Pancreas (tissue), 10 donors: ENCODE measurements around the gene MDM1. TPM values are rescaled to one million over a fixed set of nuclear protein-coding genes. Genes with fewer than 3 reads are reported as not detected.

ENCODE experiments used
- ATAC-seq, 4 donors: fragments of 200-7000 bp; cut with Tn5 transposase; one replicate each; pipeline versions ENCODE4 v1.8.0 to v1.9.1; 2020; ENCODE audit warnings: mild to moderate bottlenecking in 4 of 4, moderate library complexity in 4 of 4
- DNase-seq, 6 donors: peaks; one replicate each; pipeline ENCODE4 v3.0.0-alpha.2; 2020
- FAIRE-seq: peaks from 2 replicates; lab custom pipeline; 2012; peaks lifted over from hg19 to GRCh38; lab: Jason Lieb, UNC
- H3K27ac ChIP-seq, 4 donors: fragments of 200-600 bp; sonication (generic); 1 replicate in 3 of 4; 2 replicates in 1 of 4; pipeline versions ENCODE4 v1.5.0 to v1.8.0; 2020
- H3K27me3 ChIP-seq, 4 donors: fragments of 200-600 bp; one replicate each; pipeline ENCODE4 v1.8.0; 2021
- H3K36me3 ChIP-seq, 3 donors: fragments of 200-600 bp; sonication (generic) in 1 of 3; one replicate each; pipeline versions ENCODE4 v1.5.0 to v1.8.0; 2020 to 2021
- H3K4me1 ChIP-seq, 3 donors: fragments of 200-600 bp; one replicate each; pipeline ENCODE4 v1.8.0; 2021
- H3K4me3 ChIP-seq, 4 donors: fragments of 200-600 bp; sonication (generic) in 2 of 4; one replicate each; pipeline versions ENCODE4 v1.5.0 to v1.8.0; 2020 to 2021
- H3K9me3 ChIP-seq, 4 donors: fragments of 200-600 bp; one replicate each; pipeline ENCODE4 v1.8.0; 2021
- WGBS, 2 donors: extraction: QIAGEN DNeasy Blood & Tissue Kit; methylation state at CpG; one replicate each; pipeline ENCODE4 v1.1.7; 2013; 5-methylcytosine and 5-hydroxymethylcytosine counted together
- intact Hi-C, 3 donors: fragments of 100-400 bp; cut with DNase I; formaldehyde crosslinking; loops; one replicate each; pipeline versions ENCODE4 v1.11.1 to v1.14.2; 2022
- polyA plus RNA-seq, 2 donors: library from polyadenylated mRNA; stranded (reverse); fragments of 200-250 nt; gene quantifications; one replicate each; pipeline ENCODE4 v1.2.3, GENCODE V29; 2013
- total RNA-seq, 6 donors: library from RNA; stranded (reverse); fragmentation: NEBNext Ultra II Directional in 4 of 6; extraction: Animal tissue kit (Norgen Biotek cat#: 25700) in 4 of 6; gene quantifications; one replicate each; pipeline versions ENCODE4 v1.2.1 to v1.2.4, GENCODE V29; 2021 to 2023
- TF ChIP-seq, protein P1 (sequence below), 4 donors: fragments of 200-600 bp; sonication (generic) in 3 of 4; IDR thresholded peaks; one replicate each; pipeline versions ENCODE4 v1.5.0 to v1.8.0; 2021; ENCODE audit warnings: antibody characterized with exemption in 4 of 4
- donor health status: healthy with polysubstance abuse.
- donor health status: DM: no; HTN: no; CAD: no; lungs with moderate emphysema.
- donor health status: DM: no; HTN: no; CAD: no.
- donor health status: control.
- donor health status: control.
- donor health status: Bipolar disorder and iron deficiency.
- donor health status: DM: yes; HTN: yes; CAD: no.
- donor health status: DM: no; HTN: no; CAD: no.
- donor health status: DM: no; HTN: no; CAD: no.
- donor health status: DM: yes; HTN: yes; CAD: no.

Gene MDM1
- total and polyA plus RNA-seq, 8 donors: 3.4 to 10.4 (median 5.2) TPM

DNA sequence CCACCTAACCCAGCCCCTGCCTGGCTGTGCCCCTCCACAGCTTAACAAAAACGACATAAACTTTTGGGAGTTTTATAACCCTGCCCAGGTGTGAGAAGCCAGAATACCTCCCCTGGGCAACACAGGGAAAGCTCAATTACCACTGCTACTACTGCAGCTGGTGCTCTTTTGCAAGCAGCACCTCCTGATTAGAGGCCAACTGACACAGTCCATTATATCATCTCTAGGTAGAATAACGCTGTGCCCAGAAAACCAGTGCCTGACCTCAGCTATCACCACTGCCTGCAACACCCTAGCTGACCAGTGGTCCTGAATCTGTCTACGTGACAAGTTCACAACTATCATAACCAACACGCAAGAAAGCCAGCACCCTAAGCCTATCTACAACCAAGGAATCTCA, 34.2 kb downstream of the MDM1 start:
- Histone ChIP-seq H3K4me3 (no peak overlapping the region), H3K27me3 (no peaks in the 10 kb centered on the region), H3K4me1 (peaks cover 10 to 33% (median 24%) of the 10 kb centered on the region in 3 donors), H3K9me3 (no peaks in the 10 kb centered on the region), H3K27ac (peak overlapping the region in 1 of 4 donors; percentile 4), H3K36me3 (no peaks in the 10 kb centered on the region)
- FAIRE-seq: no peak
- 40 to 46% methylated on average over 4 of the region's 4 CpGs for WGBS, 2 donors
- TF ChIP-seq, protein P1, sequence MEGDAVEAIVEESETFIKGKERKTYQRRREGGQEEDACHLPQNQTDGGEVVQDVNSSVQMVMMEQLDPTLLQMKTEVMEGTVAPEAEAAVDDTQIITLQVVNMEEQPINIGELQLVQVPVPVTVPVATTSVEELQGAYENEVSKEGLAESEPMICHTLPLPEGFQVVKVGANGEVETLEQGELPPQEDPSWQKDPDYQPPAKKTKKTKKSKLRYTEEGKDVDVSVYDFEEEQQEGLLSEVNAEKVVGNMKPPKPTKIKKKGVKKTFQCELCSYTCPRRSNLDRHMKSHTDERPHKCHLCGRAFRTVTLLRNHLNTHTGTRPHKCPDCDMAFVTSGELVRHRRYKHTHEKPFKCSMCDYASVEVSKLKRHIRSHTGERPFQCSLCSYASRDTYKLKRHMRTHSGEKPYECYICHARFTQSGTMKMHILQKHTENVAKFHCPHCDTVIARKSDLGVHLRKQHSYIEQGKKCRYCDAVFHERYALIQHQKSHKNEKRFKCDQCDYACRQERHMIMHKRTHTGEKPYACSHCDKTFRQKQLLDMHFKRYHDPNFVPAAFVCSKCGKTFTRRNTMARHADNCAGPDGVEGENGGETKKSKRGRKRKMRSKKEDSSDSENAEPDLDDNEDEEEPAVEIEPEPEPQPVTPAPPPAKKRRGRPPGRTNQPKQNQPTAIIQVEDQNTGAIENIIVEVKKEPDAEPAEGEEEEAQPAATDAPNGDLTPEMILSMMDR (IDR thresholded peaks at IDR 0.05): no peak
- ATAC-seq: peak; percentile 77 to 88 (median 81)
- peak in 3 of 6 donors; percentile 15 to 26 (median 22) for DNase-seq
- intact Hi-C loops: no loop called here

DNA sequence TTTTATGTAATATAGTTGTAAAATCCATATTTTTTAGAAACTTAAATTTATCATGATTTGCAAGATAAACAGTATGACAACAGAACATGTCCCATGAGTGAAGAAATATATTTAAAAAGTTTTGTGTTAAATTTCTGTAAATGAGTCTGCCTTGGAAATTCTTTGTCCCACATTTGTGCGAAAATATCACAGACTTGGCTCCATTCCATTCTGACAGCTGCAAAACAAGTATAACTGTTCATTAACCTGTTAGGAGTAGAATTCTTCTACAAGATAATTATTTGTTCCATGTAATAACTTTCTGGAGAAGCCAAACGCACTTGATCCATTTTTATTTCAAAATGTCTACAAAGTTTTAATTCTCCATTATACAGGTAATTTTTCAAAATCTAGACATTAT, 37.9 kb downstream of the MDM1 start:
- TF ChIP-seq, protein P1 (IDR thresholded peaks at IDR 0.05): no peak
- no peaks in the 10 kb centered on the region for H3K36me3 ChIP-seq
- H3K27me3 ChIP-seq: no peaks in the 10 kb centered on the region
- peaks cover 11 to 33% (median 32%) of the 10 kb centered on the region in 3 donors for H3K4me1 ChIP-seq
- WGBS, 2 donors: 12 to 13% methylated on average over 2 of the region's 2 CpGs
- H3K4me3 ChIP-seq: no peak overlapping the region
- DNase-seq: peak in 2 of 6 donors; percentile 21 to 37
- no peaks in the 10 kb centered on the region for H3K9me3 ChIP-seq
- peak in 3 of 4 donors; percentile 30 to 46 (median 43) for ATAC-seq
- peak; percentile 41 for FAIRE-seq
- H3K27ac ChIP-seq: peak overlapping the region in 1 of 4 donors; percentile 29
- intact Hi-C loops: no loop called here

DNA sequence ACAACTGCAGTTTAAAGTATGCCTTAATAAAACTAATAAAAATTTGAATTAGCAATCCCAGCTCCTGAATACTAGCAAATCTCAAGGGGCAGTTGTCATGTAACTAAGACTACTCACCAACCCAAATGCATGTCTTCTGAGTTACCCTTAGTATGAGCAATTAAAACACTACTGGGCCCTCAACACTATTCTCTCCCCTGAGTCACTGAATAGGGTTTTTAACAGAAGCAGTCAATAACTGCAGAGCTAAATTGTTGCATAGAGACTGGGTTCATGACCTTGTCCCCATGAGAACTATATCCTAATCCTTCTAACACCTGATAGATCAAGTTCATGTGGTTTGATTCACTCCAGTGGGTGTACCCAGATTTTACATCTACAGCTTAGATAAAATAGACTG, 38.8 kb downstream of the MDM1 start:
- Histone ChIP-seq H3K27me3 (no peaks in the 10 kb centered on the region), H3K27ac (peak overlapping the region in 1 of 4 donors; percentile 29), H3K4me1 (peaks cover 11 to 33% (median 32%) of the 10 kb centered on the region in 3 donors), H3K36me3 (no peaks in the 10 kb centered on the region), H3K4me3 (no peak overlapping the region), H3K9me3 (no peaks in the 10 kb centered on the region)
- no peak for FAIRE-seq
- intact Hi-C loops: no loop called here
- peak in 2 of 4 donors; percentile 24 to 28 for ATAC-seq
- TF ChIP-seq, protein P1 (IDR thresholded peaks at IDR 0.05): no peak
- DNase-seq: no peak

DNA sequence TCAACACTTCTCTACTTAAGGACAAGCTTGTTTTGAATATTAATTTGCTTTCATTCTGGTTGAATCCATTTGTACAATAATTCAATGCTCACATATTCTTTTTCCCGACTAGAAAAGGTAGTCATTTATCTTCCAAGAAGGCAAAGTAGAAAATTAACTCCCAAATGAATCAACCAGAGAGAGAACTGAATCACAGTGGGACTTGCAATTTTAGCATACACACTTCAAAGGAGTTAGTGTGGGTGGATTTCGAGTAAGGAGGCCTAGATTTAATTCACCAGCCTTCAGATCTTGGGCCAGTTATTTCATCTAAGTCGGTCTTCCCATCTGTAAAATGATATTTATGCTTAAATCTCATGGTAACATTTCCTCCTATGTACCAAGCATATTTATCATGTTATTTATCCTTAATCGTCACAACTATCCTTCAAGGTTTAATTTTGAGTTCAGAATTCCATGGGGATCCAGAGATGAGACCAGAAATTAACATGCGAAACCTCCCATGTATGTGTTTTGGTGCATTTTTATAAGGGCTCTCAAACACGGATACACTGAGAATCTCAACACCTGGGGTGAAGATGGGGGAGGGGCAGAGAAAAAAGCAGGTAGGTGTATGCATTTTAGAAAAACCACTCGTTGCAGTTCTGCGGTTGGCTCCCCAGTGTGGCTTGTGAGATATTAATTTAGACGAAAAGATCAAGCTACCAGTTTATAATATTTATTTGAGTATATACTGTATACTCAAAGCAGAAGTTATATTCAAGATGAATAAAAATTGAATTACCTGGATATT, 39.8 kb downstream of the MDM1 start:
- Histone ChIP-seq H3K27me3 (no peaks in the 10 kb centered on the region), H3K9me3 (no peaks in the 10 kb centered on the region), H3K36me3 (no peaks in the 10 kb centered on the region), H3K4me3 (no peak overlapping the region), H3K4me1 (peaks cover 11 to 28% (median 28%) of the 10 kb centered on the region in 3 donors), H3K27ac (no peak overlapping the region)
- FAIRE-seq (no peak), DNase-seq (peak in 4 of 6 donors; percentile 17 to 56 (median 39)), ATAC-seq (peak; percentile 44 to 79 (median 62))
- TF ChIP-seq, protein P1 (IDR thresholded peaks at IDR 0.05): no peak
- intact Hi-C loops: no loop called here
- 48 to 51% methylated on average over 9 of the region's 9 CpGs for WGBS, 2 donors
